Measurements from ENCODE around the gene TELO2.

The TELO2 gene

GRCh38 chr16:1459967-1460366 is 33.2 kb upstream of the TELO2 start:
- peaks cover 34% of the 10 kb centered on the region for H3K36me3 ChIP-seq
- no peaks in the 10 kb centered on the region for H3K9me3 ChIP-seq (ENCODE audit: severe bottlenecking)
- DNase-seq: no peak
- H3K27ac ChIP-seq: no peak overlapping the region
- TF ChIP-seq CTCF (IDR thresholded peaks at IDR 0.05; ENCODE audit: low read depth, low read length): no peak
- no peaks in the 10 kb centered on the region for H3K27me3 ChIP-seq (ENCODE audit: insufficient read depth, low read depth, severe bottlenecking)
- no peak overlapping the region for H3K4me3 ChIP-seq (ENCODE audit: low read depth, low read length)

GRCh38 chr16:1460602-1461138 is 32.5 kb upstream of the TELO2 start:
- Histone ChIP-seq H3K27me3 (ENCODE audit: insufficient read depth, low read depth, severe bottlenecking) (no peaks in the 10 kb centered on the region), H3K36me3 (peaks cover 27% of the 10 kb centered on the region), H3K9me3 (ENCODE audit: severe bottlenecking) (no peaks in the 10 kb centered on the region), H3K27ac (no peak overlapping the region), H3K4me3 (ENCODE audit: low read depth, low read length) (no peak overlapping the region)
- DNase-seq: no peak
- TF ChIP-seq CTCF (IDR thresholded peaks at IDR 0.05; ENCODE audit: low read depth, low read length): no peak

GRCh38 chr16:1461146-1461545 is 32.0 kb upstream of the TELO2 start:
- no peak for TF ChIP-seq CTCF (IDR thresholded peaks at IDR 0.05; ENCODE audit: low read depth, low read length)
- peaks cover 26% of the 10 kb centered on the region for H3K36me3 ChIP-seq
- no peak overlapping the region for H3K27ac ChIP-seq
- H3K27me3 ChIP-seq (ENCODE audit: insufficient read depth, low read depth, severe bottlenecking): no peaks in the 10 kb centered on the region
- no peak for DNase-seq
- H3K4me3 ChIP-seq (ENCODE audit: low read depth, low read length): no peak overlapping the region
- no peaks in the 10 kb centered on the region for H3K9me3 ChIP-seq (ENCODE audit: severe bottlenecking)

- H3K27ac ChIP-seq: no peak overlapping the region
- H3K9me3 ChIP-seq (ENCODE audit: severe bottlenecking): no peaks in the 10 kb centered on the region
- H3K36me3 ChIP-seq: peaks cover 22% of the 10 kb centered on the region
- no peak for DNase-seq
- TF ChIP-seq CTCF (IDR thresholded peaks at IDR 0.05; ENCODE audit: low read depth, low read length): no peak
- H3K27me3 ChIP-seq (ENCODE audit: insufficient read depth, low read depth, severe bottlenecking): no peaks in the 10 kb centered on the region
- H3K4me3 ChIP-seq (ENCODE audit: low read depth, low read length): no peak overlapping the region
Measured at GRCh38 chr16:1464196-1464893, 28.8 kb upstream of the TELO2 start.

- Histone ChIP-seq H3K36me3 (peaks cover 22% of the 10 kb centered on the region), H3K27ac (no peak overlapping the region), H3K27me3 (ENCODE audit: insufficient read depth, low read depth, severe bottlenecking) (no peaks in the 10 kb centered on the region), H3K9me3 (ENCODE audit: severe bottlenecking) (no peaks in the 10 kb centered on the region), H3K4me3 (ENCODE audit: low read depth, low read length) (no peak overlapping the region)
- TF ChIP-seq CTCF (IDR thresholded peaks at IDR 0.05; ENCODE audit: low read depth, low read length): no peak
- DNase-seq: no peak
Measured at GRCh38 chr16:1464894-1465566, 28.1 kb upstream of the TELO2 start.
